CD4-positive, alpha-beta T cell treated with Interleukin-6 for 4 hours (primary cell): ENCODE measurements around the gene GAN.

Experiments
- DNase-seq: peaks from one replicate; pipeline ENCODE4 v3.0.0-alpha.2; 2020; ENCODE audit warnings: mixed read lengths

GAN gene

GRCh38 chr16:81314603-81315270, at the start of gene GAN:
GAN (plus strand) TSS chr16:81314962; CDS start chr16:81315114, 152 bp downstream.
- peak; percentile 93 for DNase-seq

GRCh38 chr16:81265052-81265451, 49.7 kb upstream of the GAN start:
- no peak for DNase-seq

- no peak for DNase-seq
These were observed 48.9 kb upstream of the GAN start for GRCh38 chr16:81265658-81266451.

GRCh38 chr16:81266680-81267095, 48.1 kb upstream of the GAN start:
- DNase-seq = no peak

GRCh38 chr16:81268509-81268908, 46.3 kb upstream of the GAN start:
- no peak for DNase-seq

- DNase-seq = no peak
These were observed 41.4 kb upstream of the GAN start for GRCh38 chr16:81273223-81273950.

- DNase-seq = no peak
These were observed 39.7 kb upstream of the GAN start for GRCh38 chr16:81275064-81275532.

GRCh38 chr16:81275795-81276194, 39.0 kb upstream of the GAN start:
- DNase-seq = no peak

GRCh38 chr16:81276323-81276722, 38.4 kb upstream of the GAN start:
- DNase-seq = no peak

GRCh38 chr16:81277541-81278080, 37.2 kb upstream of the GAN start:
- no peak for DNase-seq

GRCh38 chr16:81278526-81278925, 36.2 kb upstream of the GAN start:
- DNase-seq = no peak

GRCh38 chr16:81279392-81279791, 35.4 kb upstream of the GAN start:
- no peak for DNase-seq

GRCh38 chr16:81280393-81280792, 34.4 kb upstream of the GAN start:
- no peak for DNase-seq

- no peak for DNase-seq
These were observed 31.7 kb upstream of the GAN start for GRCh38 chr16:81283044-81283443.

- no peak for DNase-seq
These were observed 29.7 kb upstream of the GAN start for GRCh38 chr16:81284995-81285600.

GRCh38 chr16:81286190-81286589, 28.6 kb upstream of the GAN start:
- DNase-seq = no peak

- DNase-seq = no peak
These were observed 23.6 kb upstream of the GAN start for GRCh38 chr16:81291117-81291516.

GRCh38 chr16:81292936-81293335, 21.8 kb upstream of the GAN start:
- DNase-seq = no peak

- no peak for DNase-seq
These were observed 20.6 kb upstream of the GAN start for GRCh38 chr16:81293909-81294802.

GRCh38 chr16:81296631-81297030, 18.1 kb upstream of the GAN start:
- DNase-seq = no peak

- no peak for DNase-seq
These were observed 7.0 kb upstream of the GAN start for GRCh38 chr16:81307770-81308169.
